Mucosa of descending colon (tissue), 3 donors: ENCODE results near the gene CCDC188. TPM values are rescaled to one million over a fixed set of nuclear protein-coding genes. Genes with fewer than 3 reads are reported as not detected.

Source experiments
- ATAC-seq: fragments of 200-7000 bp; cut with Tn5 transposase; one replicate; pipeline ENCODE4 v1.9.1; 2020; ENCODE audit warnings: mild to moderate bottlenecking, moderate library complexity
- DNase-seq, 3 donors: peaks; one replicate each; pipeline ENCODE4 v3.0.0-alpha.2; 2020
- H3K36me3 ChIP-seq: fragments of 200-600 bp; one replicate; pipeline ENCODE4 v1.8.0; 2021; ENCODE audit warnings: low read depth, mild to moderate bottlenecking
- H3K4me1 ChIP-seq: fragments of 200-600 bp; one replicate; pipeline ENCODE4 v1.8.0; 2021; ENCODE audit warnings: low read depth, mild to moderate bottlenecking
- H3K4me3 ChIP-seq: fragments of 200-600 bp; one replicate; pipeline ENCODE4 v1.8.0; 2021; ENCODE audit warnings: mild to moderate bottlenecking
- H3K9me3 ChIP-seq: fragments of 200-600 bp; one replicate; pipeline ENCODE4 v1.8.0; 2021; ENCODE audit warnings: mild to moderate bottlenecking
- CTCF ChIP-seq: fragments of 200-600 bp; IDR thresholded peaks from one replicate; pipeline ENCODE4 v1.8.0; 2022; ENCODE audit warnings: antibody characterized with exemption, mild to moderate bottlenecking
- intact Hi-C, 2 donors: fragments of 100-400 bp; cut with DNase I in 1 of 2; cut with micrococcal nuclease in 1 of 2; formaldehyde crosslinking; loops; one replicate each; pipeline versions ENCODE4 v1.11.0 to v1.11.1; 2022; cut with DNase I, micrococcal nuclease
- total RNA-seq, 3 donors: library from RNA; stranded (reverse); fragmentation: NEBNext Ultra II Directional in 2 of 3; extraction: Animal tissue kit (Norgen Biotek cat#: 25700) in 2 of 3; gene quantifications; one replicate each; pipeline versions ENCODE4 v1.2.1 to v1.2.4, GENCODE V29; 2021 to 2023
- donor health status: DM: no; HTN: no; CAD: no; lungs with moderate emphysema.
- donor health status: DM: no; HTN: no; CAD: no.
- donor health status: DM: no; HTN: yes; CAD: no.

CCDC188 gene
- total RNA-seq, 3 donors from 2014 or later = 0.41 to 0.98 (median 0.65) TPM

- DNase-seq (no peak), ATAC-seq (no peak)
- intact Hi-C loops = no loop called here
- TF ChIP-seq CTCF = no peak
- H3K36me3 ChIP-seq = no peaks in the 10 kb centered on the region
- H3K9me3 ChIP-seq = no peaks in the 10 kb centered on the region
- H3K4me3 ChIP-seq = no peak overlapping the region
- H3K4me1 ChIP-seq = no peaks in the 10 kb centered on the region
Observed at GRCh38 chr22:20196094-20196842, 45.4 kb upstream of the CCDC188 start.

GRCh38 chr22:20194681-20195593, 44.1 kb upstream of the CCDC188 start:
- no peak for TF ChIP-seq CTCF
- H3K9me3 ChIP-seq = no peaks in the 10 kb centered on the region
- ATAC-seq (no peak), DNase-seq (no peak)
- no peaks in the 10 kb centered on the region for H3K4me1 ChIP-seq
- H3K4me3 ChIP-seq = no peak overlapping the region
- intact Hi-C loops = no loop called here
- no peaks in the 10 kb centered on the region for H3K36me3 ChIP-seq

GRCh38 chr22:20193761-20194494, 43.1 kb upstream of the CCDC188 start:
- TF ChIP-seq CTCF = no peak
- no peaks in the 10 kb centered on the region for H3K9me3 ChIP-seq
- ATAC-seq = no peak

GRCh38 chr22:20192972-20193760, 42.3 kb upstream of the CCDC188 start:
- Histone ChIP-seq H3K36me3 (no peaks in the 10 kb centered on the region), H3K4me1 (no peaks in the 10 kb centered on the region), H3K4me3 (no peak overlapping the region), H3K9me3 (no peaks in the 10 kb centered on the region)
- no peak for TF ChIP-seq CTCF
- no peak for DNase-seq
- no peak for ATAC-seq
- intact Hi-C loops = no loop called here

More at GRCh38 chr22:20193761-20194494, 43.1 kb upstream of the CCDC188 start:
- intact Hi-C loops = no loop called here
- no peak for DNase-seq
- no peak overlapping the region for H3K4me3 ChIP-seq
- H3K4me1 ChIP-seq = no peaks in the 10 kb centered on the region
- H3K36me3 ChIP-seq = no peaks in the 10 kb centered on the region
